ENCODE measurements around the gene SEPTIN3.
A peak's percentile ranks its signal among the peaks of the same experiment; 100 is the strongest.

SEPTIN3 gene

GRCh38 chr22:41975299-41976069 is 6.2 kb downstream of the SEPTIN3 start:
- no peak for DNase-seq (ENCODE audit: low read depth in 2 of 2)

GRCh38 chr22:41976070-41976901 is 7.0 kb downstream of the SEPTIN3 start:
- peak in 1 of 2 donors; percentile 22 for DNase-seq (ENCODE audit: low read depth in 2 of 2)

DNA sequence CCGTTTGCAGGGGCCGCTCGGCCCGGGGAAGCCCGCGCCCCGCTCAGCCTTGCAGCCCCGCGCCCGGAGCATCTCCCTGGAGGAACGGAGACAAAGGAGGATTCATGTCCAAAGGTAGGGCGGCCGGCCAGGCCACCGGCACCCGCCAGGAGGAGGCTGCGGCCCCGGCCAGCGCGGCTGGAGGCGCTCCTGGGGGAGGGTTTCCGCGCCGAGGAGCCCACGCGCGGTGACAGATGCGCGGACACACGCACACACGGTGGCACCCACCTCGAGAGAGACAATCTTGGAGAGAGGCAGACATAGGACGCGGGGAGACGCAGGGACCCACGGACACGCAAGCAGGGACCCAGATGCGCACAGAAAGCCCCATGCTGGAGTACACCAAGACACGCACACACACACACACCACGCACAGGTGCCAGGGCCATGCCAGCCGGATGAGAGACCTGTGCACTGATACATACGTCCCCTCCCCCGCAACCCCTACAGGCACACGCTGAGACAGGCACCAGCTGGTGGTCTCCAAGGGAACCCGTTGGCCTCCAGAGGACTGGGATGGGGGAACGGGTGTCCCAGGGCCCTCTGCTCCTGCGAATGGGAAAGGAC is 7.8 kb downstream of the SEPTIN3 start:
- DNase-seq (ENCODE audit: low read depth in 2 of 2), result no peak

- DNase-seq (ENCODE audit: low read depth in 2 of 2), result no peak
These were observed 9.5 kb downstream of the SEPTIN3 start for GRCh38 chr22:41978732-41979131.

DNA sequence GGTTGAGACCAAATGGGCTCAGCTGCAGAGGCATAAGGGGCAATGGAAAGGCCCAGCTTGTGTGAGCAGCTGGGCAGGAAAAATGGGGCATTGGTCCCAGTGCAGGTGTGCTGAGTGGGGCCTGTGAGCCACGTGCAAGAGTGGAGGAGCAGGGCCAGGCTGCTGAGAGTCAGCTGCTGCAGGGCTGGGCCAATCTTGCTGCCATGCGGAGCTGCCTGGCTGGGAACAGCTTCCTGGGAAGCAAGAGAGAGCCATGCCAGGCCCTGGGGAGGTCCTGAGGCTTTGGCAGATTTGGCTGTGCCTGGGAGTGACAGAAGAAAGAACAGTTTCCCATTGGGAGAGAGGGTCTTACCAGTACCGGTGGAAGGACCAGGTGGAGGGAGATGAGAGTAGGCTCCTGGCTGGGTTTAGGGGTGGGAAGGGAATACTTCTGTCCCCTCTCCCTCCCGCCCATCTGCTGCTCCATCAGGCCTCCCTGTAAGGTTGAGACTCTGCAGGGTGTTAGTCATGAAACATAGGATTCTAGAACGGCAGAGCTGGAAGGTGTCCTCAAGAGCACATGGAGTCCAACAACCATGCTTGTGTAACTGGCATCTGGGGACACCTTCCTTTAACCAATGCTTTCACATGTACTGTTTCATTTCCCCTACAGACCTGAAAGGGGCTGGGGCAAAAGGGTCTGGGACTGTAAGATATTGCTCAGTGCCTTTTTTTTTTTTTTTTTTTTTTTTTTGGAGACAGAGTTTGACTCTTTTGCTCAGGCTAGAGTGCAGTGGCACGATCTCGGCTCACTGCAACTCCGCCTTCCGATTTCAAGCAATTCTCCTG is 10.4 kb downstream of the SEPTIN3 start:
- DNase-seq (ENCODE audit: low read depth in 2 of 2), result no peak

- no peak for DNase-seq (ENCODE audit: low read depth in 2 of 2)
These were observed 13.6 kb downstream of the SEPTIN3 start for GRCh38 chr22:41982865-41983264.

DNA sequence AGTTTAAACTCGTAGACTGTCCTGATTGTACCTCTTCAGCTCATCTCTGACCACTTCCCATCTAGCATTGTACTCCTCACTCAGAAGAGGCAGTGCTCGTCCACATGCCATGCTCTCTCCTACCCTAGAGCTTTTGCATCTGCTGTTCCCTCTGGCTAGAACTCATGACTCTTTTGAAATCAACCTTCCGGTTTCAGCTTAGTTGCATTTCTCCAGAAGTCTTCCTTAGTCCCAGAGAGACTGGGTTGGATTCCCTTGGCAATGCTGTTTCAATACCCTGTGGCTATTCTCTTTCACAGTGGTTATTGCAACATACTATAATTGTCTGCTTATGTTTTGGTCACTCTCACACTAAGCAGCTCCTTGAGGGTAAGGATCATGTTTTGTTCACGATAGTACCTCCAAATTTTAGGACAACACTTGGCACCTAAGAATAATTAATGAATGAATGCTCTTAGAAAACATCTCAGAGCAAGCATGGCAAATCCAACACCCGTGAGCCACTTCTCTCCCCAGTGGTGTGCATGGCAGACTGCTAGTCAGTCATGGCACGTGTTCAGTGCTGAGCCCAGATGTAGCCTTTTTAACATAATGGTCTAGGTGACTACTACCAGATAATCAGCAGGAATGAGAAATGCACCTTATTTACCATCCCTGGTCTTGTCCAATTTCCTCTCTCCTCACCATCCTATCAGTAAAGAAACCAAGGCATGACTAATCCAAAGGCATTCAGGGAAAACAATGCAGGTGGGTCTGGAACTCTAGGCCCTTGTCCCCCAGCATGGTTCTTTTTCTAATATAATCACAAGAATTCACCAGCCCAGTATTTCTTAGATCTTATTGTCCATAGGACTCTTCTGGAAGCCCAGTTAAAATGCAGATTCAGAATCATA is 14.5 kb downstream of the SEPTIN3 start:
- DNase-seq (ENCODE audit: low read depth in 2 of 2), result no peak

DNA sequence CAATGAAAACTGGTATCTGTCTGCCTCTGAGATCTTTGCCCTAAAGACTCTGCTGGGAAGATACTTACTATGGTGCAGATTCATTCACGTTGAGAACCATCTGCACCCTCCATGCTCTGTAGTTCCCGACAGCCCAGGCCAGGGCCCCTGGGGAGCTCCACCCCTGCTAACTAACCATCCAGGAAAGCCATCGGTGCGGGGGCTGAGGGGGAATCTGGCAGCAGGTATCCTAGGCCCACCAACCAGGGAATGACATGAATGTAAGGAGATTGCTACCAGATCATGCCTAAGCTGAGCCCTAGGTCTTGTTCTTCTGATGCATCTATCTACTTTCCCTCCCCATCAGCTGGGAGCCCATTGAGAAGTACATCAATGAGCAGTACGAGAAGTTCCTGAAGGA is 18.0 kb downstream of the SEPTIN3 start:
- no peak for DNase-seq (ENCODE audit: low read depth in 2 of 2)

DNA sequence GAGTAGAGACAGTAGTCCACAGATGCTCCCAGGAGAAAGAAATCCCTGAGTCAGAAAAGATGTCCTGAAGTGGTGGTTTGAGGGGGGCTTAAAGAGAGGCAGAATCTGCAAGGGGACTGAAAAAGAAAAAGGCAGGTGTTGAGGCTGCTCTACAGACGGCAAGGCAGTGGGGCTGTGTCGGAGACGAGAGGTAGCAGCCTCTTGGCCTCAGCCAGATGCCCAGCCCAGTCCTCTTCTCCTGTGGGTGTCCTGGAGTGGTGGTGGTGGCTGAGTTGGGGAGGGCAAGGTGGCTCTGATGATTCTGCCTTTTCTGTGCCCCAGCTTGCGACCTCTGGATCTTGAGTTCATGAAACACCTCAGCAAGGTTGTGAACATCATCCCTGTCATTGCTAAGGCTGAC is 20.0 kb downstream of the SEPTIN3 start:
- DNase-seq (ENCODE audit: low read depth in 2 of 2), result no peak

DNA sequence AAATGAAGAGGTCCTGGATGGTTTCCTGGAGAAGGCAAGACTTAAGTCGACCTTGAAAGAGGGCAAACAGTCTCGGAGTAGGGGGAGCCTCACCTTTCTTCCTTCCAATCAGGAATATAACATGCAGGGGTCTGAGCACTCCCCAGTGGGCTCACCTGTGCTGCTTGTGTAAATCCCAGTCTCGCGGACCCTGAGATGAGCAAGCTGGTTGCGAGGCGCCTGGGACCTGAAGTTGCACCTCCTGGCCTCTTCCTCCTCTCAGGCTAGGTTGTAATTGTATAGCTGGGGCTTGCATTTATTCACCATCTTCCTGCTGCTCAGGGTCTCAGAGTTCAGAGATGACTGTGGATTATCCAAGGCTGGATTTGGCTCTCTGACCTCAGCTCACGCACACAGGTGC is 21.9 kb downstream of the SEPTIN3 start:
- DNase-seq (ENCODE audit: low read depth in 2 of 2), result no peak

DNA sequence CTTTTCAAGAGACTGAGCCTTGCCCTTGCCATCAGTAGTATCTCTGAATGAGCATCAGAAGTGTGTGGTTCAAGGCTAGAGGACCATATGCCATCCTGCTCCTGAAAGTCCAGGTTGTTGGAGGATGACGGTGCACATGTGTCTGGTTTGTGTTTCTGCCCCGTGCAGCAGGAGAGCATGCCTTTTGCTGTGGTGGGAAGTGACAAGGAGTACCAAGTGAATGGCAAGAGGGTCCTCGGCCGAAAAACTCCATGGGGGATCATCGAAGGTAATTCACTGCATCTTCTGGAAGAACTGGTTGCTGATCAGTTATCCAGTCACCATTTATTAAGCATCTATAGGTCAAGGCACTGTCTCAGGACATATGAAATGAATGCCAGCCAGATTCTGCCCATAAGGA is 23.3 kb downstream of the SEPTIN3 start:
- DNase-seq (ENCODE audit: low read depth in 2 of 2), result no peak

- no peak for DNase-seq (ENCODE audit: low read depth in 2 of 2)
These were observed 26.0 kb downstream of the SEPTIN3 start for GRCh38 chr22:41995211-41995610.

GRCh38 chr22:41996826-41997225 is 27.6 kb downstream of the SEPTIN3 start:
- DNase-seq (ENCODE audit: low read depth in 2 of 2), result no peak

- DNase-seq (ENCODE audit: low read depth in 2 of 2), result peak; percentile 68 to 82
These were observed 29.4 kb downstream of the SEPTIN3 start, which contains the start of gene WBP2NL for GRCh38 chr22:41998361-41999261. Gene WBP2NL, plus strand, starts transcription at chr22:41998788. Its CDS starts 31 bp downstream, at chr22:41998819.

- DNase-seq (ENCODE audit: low read depth in 2 of 2), result no peak
These were observed 31.2 kb downstream of the SEPTIN3 start for GRCh38 chr22:42000466-42000865.

- no peak for DNase-seq (ENCODE audit: low read depth in 2 of 2)
These were observed 31.9 kb downstream of the SEPTIN3 start for GRCh38 chr22:42001121-42001520.

- DNase-seq (ENCODE audit: low read depth in 2 of 2), result no peak
These were observed 32.5 kb downstream of the SEPTIN3 start for GRCh38 chr22:42001706-42002105.

- no peak for DNase-seq (ENCODE audit: low read depth in 2 of 2)
These were observed 38.7 kb downstream of the SEPTIN3 start for GRCh38 chr22:42007922-42008321.

GRCh38 chr22:42010778-42011177 is 41.5 kb downstream of the SEPTIN3 start:
- no peak for DNase-seq (ENCODE audit: low read depth in 2 of 2)

DNA sequence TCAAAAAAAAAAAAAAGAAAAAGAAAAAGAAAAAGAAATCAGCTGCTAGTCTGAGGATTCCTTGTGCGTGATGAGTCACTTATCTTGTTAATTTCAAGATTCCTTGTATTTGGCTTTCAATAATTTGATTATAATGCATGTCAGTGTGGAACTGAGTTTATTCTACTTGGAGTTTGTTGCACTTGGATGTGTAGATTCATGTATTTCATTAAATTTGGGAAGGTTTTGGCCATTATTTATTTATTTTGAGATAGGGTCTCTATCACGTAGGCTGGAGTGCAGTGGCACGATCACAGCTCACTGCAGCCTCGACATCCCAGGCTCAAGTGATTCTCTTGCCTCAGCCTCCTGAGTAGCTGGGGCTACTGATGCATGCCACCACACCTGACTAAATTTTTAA is 44.1 kb downstream of the SEPTIN3 start:
- DNase-seq (ENCODE audit: low read depth in 2 of 2), result no peak
